GM18502 (cell line): ENCODE results near the gene CPT1A.

Experiments used
- ATAC-seq: cut with Tn5 transposase; IDR thresholded peaks from one replicate; pipeline ENCODE4 v1.9.1; 2021; ENCODE audit warnings: mild to moderate bottlenecking; ENCODE audit not compliant: unreplicated experiment, poor library complexity

The CPT1A gene

DNA sequence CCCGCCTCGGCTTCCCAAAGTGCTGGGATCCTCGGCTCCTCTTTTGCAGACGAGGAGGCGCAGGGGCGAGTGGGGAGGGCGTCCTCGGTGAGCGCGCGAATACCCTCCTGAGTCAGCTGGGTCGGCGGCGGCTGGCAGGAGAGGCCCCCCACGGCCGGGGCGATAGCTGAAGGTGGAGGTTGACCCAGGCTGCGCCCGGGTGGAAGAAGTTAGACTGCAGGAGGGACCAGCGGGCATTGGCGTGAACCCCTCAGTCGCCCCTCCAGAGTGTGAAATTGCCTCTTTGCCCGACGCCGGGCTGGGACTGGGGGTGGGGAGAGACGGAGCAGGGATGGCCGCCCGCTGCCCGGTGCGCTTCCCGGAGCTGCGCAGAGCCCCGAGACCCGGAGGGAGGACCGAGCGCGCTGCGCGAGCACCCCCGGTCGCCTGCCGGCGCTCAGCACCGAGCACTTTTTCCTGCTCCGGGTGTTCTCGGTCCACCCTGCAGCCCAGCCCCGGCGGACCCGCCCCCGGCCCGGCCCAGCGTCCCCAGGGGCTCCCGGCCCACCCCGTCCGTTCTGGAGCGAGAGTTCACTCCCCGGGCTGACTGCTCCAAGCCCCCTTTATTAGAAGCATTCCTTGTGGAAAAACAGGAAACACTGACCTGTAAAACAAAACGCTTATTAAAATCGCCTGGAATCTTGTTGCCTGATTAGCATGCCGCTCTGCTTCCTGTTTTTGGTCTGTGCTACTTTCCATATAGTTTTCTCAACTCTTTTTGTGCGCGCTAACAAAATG, 13.7 kb upstream of the CPT1A start:
- no peak for ATAC-seq

DNA sequence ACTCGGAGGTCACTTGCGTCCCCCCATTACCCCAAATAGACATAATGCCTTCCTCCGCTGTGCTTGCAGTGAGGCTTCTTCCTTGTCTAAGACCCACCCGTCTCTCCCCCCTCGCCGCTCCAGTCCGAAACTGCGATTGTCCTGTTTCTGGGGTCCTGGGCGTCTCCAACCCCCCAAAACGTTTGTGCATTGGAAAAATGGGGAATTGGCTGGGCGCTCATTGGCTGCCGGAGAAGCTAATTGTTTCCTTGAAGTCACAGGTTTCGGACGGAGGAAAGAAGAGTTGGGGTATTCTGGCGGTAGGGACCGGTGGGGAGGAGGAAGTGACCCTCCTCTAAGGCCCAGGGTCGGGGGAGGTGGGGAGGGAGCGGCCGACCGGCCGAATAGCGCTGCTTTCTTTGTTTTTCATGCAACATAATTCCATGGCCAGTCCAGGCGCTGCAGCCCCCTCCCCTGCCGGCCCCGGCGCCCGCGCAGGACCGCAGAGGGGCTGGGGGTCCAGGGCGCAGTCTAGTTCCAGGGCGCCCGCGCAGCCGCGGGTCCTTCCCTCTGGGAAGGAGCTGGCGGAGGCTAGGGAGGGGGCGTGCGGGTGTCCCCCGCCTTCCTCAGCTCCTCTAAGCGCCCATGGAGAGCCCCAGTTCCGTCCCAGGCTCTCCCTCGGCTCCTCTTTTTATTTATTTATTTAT, 12.7 kb upstream of the CPT1A start:
- no peak for ATAC-seq

GRCh38 chr11:68852628-68853027, 10.9 kb upstream of the CPT1A start:
- no peak for ATAC-seq

GRCh38 chr11:68848429-68848828, 6.7 kb upstream of the CPT1A start:
- ATAC-seq, result no peak

- ATAC-seq, result no peak
These were observed 5.7 kb upstream of the CPT1A start for GRCh38 chr11:68847395-68847794.

DNA sequence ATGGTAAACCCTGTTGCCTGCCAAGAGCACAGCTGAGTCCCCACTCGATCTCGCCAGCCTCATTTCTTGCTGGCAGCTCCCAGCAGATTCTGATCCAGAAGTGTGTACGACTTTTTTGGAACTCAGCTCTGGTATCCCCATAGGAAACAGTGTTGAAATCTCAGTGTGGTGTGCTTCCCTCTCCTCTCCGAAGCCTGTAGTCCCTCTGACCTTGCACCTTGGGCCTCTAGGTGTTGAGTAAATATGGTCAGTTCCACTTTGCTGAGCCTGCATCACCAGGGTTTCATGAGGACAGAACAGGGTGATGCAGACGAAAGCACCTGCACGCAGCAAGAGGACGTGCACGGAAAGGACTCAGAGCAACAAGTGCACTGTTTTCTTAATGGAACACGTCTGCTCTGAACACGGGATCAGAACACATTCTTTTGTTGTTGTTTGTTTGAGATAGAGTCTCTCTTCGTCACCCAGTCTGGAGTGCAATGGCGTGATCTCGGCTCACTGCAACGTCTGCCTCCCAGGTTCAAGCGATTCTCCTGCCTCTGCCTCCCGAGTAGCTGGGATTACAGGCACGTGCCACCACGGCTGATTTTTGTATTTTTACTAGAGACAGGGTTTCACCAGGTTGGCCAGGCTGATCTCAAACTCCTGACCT, 3.8 kb upstream of the CPT1A start:
- no peak for ATAC-seq

DNA sequence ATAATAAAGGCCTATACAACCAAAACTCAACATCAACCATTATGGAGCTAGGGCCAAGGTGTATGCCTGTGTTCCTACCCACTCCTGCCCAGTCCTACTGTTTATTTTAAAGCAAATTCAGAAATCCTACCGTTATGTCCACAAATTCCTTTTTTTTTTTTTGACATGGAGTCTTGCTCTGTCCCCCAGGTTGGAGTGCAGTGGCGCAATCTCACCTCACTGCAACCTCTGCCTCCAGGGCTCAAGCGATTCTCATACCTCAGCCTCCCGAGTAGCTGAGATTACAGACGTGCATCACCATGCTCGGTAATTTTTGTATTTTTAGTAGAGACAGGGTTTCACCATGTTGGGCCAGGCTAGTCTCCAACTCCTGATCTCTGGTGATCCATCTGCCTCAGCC, 3.1 kb upstream of the CPT1A start:
- no peak for ATAC-seq

GRCh38 chr11:68844376-68844775, 2.7 kb upstream of the CPT1A start:
- no peak for ATAC-seq

DNA sequence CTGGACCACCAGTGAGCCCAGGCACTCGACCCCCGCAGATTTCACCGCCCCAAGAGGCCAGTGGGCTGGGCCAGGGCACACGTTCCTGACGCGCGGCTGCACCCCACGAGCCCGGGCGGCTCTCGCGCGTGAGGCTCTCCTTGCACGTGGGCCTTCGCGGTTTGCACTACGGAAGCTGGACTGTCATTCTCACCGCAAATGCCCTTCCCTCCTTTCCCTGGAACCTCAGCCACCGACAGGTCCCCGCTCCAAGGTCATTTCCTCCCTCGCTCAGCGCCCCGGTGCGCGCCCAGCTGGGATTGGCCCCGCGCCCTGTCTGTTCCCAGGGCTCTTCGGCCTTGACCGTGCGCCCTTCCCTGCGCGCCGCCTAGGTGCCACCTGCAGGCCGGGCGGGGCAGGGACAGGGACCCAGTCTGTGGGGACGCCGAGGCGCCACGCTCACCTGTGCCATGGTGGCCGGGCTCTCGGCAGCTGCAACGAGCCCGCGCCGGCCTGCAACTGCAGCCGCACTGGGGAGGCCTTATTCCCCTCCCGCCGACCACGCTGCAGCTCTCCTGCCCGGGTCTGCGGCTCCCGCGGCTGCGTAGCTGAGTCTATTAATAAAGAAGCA, 2.1 kb upstream of the CPT1A start:
- ATAC-seq, result peak; percentile 40

GRCh38 chr11:68843052-68843561, 1.4 kb upstream of the CPT1A start:
- no peak for ATAC-seq

DNA sequence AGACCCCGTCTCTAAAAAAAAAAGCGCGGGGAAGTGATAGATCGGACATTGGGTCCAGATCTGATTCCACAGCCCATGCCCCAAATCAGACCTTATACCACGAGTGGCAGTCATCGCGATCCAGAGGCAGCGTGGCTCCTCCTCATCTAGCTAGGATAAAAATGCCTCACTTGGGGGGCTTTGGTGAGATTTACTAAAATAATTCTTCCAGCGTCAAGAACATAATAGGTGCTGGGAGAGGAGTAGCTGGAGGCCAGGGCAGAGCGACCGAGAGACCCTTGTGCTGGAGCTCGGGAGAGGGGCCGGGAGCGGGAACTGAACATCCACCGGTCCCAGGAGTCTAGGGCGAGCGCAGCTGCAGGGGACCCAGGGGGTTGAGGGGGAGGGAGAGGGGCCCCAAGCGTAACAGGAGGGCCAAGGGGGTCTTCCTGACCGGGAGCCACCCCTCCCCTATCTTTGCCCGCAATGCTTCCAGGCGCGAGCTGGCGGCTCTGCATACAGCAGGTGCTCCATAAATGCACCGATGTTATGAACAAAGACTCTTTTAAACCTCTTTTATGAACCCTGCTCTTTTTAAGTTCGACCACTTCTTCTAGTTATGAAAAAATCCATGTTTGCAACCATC, 823 bp upstream of the CPT1A start:
- no peak for ATAC-seq

DNA sequence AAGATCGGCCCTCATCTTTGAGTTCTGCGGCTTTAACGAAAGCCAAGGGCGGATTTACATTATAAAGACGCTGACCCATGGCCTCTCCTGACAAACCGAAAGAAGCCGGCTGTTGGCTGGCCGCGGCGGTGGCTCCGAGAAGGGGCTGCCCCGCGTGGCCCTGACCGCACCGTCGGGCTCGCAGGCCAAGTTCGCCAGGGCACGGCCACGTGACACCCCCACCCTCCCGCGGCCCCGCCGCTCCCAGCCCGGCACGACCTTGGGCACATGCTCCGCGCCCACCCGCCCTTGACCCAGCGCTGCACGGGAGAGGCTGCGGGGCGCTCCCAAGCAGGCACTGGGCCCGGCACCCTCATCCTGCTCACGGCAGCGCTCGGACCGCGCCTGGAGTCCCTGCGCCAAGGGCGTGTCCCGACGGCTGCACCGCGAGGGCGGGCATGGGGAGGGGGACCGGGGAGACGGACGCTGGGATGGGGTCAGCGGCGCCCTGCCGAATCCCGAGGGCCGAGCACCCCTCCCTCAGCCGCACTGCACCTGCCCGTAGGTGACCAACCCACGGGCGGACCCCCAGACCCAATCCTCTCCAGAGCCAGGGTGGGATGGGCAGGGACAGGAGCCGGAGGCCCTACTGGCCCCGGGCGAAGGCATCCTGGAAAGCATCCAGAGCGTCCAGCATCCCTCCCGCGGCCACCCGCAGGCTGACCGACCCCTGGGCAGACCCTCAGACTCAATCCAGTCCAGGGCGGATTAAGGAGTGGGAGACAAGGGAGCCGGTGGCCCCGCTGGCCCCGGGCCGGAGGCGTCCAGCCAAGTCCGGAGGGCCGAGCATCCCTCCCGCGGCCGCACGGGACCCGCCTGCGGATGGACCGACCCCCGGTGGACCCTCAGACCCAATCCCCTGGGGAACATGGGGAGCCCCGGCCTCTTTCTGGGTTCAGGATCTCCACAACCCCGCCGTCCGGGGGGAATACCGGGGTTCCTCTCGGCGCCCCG, 759 bp downstream of the CPT1A start:
- ATAC-seq, result no peak

DNA sequence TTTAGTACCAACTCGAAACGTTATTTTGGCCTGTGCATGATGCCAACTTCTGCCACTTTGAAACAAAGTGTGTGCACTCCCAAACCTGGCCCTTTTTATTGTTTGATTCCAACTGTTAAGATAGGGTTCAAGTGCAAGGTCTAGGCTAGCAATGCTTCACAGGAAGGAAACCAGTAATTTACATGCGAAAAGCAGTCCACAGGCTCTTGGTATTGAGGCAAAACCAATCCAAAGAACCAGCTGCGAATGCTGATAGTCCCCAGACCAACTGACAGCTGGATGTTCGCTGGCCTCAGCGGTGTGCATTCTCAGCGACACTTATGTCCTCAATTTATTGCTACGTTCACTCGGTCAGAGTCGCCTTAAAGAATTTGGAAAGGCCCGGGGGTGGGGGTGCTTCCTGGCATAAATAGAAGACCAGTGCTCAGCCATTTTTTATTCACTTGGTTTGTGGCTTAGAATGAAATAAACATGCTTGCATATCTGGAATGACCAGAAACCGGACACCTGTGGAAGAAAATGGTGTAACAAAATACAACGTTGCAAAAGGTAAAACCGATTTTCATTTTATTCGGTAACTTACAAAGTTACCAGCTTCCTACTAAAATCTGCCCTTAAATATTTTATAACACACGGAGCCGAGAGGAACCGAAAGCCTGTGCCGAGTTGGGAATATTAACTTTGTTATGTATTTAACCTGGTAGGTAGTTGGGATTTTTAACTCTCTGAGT, 1.6 kb downstream of the CPT1A start:
- ATAC-seq, result no peak

DNA sequence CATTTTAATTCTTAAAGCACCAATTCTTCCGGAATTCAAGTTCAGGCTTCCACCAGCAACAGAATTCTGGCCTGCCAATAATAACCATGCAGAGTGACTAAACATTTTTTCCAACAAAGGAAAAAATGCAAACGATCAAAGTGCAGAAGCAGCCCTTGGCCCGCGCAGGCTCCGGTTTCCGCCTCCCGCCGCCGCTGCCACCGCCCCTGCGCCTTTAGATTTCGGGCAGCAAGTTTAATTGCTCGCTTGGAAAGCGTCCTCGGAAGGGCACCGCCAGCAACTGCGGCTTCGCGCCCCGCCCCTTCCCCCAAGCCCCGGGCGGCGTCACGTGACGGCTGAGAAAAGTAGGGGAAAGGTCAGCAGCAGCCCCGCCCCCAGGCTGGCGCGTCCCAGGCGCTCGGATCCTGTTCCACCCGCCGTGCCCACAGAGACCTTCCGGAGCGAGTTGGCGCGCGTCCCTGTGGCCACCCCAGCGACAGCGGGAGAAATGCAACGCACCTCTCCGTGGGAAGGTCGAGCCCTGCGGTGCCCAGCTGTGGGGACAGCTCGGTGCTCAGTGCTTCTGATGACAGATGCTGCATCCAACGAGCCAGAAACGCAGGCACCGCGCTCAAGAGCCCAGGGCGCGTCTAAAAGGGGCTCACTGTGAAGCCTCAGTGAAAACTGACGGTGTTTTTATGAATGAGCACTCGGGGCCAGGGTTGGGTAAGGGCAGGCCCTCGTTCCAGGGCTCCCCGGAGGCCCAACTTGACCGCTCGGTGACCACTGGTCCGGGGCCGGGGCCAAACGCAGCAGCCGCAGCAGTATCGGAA, 2.5 kb downstream of the CPT1A start:
- ATAC-seq, result peak; percentile 42

DNA sequence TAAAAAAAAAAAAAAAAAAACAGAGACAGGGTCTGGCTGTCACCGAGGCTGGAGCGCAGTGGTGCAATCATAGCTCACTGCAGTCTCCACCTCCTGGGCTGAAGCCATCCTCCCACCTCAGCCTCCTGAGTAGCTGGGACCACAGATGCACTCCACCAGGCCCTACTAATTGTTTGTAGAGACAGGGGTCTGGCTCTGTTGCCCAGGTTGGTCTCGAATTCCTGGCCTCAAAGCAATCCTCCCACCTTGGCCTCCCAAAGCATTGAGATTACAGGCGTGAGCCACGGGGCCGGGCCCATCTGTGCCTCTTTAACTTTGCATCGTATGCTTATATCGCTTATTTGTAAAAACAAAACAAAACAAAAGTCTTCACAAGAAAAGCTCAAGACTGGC, 3.1 kb downstream of the CPT1A start:
- no peak for ATAC-seq

DNA sequence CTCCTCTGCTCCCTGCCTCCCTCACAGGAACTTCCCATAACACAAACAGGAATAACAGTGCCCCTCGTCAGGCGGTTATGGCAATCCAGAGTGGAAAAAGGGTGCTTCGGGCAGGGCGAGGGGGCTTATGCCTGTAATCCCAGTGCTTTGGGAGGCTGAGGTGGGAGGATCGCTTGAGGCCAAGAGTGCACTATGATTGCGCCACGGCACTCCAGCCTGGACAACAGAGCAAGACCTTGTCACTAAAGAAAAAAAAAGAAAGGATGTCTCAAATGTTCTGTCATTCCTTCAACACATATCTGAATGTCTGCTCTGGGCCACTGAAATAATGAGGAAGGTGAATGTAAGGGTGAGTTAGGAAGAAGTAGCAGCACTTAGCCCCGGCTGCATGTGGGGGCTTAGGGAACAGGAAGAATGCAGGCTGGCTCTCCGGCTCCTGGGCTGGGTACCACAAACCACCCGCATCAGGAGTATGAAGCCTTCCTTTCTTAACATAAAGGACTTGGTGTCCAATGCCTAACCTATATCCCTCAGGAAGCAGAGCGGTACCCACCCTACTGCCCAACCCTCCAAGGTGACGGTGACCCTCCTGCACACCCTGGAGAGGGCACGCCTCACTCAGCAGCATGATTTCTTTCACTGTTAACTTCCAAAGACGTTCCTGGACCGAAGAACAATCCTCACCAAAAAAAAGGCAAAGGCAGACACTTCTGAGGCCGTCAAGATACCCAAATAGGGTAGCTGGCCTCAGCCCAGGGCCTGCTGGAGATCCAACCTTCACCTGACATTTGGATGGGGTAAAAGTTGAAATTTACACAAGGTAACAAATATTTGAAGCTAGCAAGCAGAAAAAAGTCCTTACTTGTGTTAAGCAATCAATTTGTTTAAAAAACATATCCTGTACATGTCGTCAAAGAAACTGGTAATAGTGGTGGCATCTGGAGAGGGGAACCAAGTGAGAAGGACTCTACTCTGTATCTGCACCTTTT, 3.8 kb downstream of the CPT1A start:
- no peak for ATAC-seq

DNA sequence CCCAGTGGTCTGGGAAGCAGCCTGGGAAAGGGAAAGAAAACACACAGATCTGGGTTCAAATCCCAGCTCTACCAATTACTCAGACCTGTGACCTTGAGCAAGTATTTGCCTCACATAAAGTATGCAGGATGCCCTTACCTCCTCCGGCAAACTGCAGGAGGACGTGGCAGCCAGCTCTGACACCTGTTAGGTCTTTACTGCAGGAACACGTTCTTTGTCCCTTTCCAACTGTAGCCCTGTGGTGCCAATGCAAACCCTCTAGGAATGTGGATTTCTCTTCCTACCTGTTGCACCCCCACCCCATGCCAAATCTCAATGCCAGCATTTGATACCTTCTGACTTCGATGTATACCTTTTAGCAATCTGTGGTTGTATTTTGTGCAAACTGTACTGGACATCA, 6.0 kb downstream of the CPT1A start:
- no peak for ATAC-seq
